SIG-M5 treated with dmso at 0.1 percent for 504 hours (cell line): ENCODE measurements around the gene TMEM185B.
A peak's percentile ranks its signal among the peaks of the same experiment; 100 is the strongest.
"Not testable (repeated sequence)": the region's sequence is repeated elsewhere in the genome, so short reads cannot be mapped to it uniquely, and the experiment has no call there.

Source experiments
- DNase-seq: peaks from one replicate; lab custom pipeline; 2025; ENCODE audit not compliant: unreplicated experiment; lab: John Stamatoyannopoulos, UW

TMEM185B gene

DNA sequence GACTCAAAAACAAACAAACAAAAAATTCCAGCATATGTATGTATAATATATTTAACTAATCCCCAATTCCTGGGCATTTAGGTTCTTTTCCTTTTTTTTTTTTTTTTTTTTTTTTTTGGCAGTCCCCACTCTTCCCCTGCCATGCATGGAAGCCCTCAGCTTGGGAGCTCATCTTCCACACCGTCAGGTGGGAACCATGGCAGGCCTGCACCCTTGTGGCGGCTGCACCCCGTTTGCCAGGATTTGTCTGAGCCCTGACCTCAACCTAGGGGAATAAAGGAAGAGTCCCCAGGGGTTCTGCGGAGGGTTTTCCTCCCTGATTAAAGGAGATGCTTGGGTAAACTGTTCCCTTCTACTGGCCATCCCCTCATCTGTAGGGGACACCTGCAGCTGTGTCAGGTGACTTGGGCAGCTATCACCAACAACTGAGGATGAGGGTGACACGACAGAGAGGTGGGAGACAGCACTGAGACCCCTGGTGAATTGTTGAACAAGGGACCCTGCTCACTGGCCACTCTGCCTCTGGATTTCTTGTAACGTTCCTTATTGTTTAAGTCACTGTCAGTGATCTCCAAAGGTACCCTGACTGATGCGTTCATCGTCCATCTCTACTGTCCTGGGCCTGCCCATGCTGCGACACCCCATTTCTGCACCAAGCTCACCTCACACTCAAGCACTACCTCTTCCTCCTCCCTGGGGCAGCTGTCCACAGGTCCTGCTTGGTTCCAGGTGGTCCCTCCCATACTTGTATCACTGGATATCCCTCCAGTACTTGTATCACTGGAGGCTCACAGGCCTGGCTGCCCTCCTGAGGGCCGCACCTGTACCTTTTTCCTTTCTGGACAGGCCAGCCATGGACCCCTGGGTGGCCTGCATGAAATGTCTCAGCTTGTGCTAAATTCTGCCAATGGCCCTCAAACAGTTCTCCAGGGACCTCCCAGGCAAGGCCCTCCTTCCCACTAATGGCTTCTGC, 14.5 kb downstream of the TMEM185B start:
- no peak for DNase-seq

DNA sequence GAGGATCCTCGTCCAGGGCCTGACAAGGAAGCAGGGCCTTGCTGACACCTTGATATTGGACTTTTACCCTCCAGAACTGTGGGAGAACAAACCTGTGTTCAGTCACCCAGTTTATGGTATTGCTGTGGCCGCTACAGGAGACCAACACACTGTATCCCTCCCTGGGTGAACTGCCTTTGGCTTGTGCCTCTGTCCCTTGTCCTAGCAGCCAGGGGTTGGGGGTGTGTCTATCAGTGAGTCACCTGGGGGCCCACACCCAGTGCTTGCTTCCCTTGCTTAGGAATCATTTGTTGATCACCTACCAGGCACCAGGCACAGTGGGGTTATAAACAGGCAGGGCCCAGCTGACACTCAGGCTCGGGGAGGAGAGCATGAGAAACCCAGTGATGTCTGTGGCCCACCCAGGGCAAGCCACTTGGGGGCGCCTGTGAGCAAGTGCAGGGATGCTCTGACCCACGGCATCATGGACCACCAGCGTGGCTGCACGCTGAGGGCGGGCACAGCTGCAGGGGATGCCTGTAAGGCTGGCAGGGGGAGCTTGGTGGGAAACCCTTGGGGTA, 17.1 kb downstream of the TMEM185B start:
- no peak for DNase-seq

DNA sequence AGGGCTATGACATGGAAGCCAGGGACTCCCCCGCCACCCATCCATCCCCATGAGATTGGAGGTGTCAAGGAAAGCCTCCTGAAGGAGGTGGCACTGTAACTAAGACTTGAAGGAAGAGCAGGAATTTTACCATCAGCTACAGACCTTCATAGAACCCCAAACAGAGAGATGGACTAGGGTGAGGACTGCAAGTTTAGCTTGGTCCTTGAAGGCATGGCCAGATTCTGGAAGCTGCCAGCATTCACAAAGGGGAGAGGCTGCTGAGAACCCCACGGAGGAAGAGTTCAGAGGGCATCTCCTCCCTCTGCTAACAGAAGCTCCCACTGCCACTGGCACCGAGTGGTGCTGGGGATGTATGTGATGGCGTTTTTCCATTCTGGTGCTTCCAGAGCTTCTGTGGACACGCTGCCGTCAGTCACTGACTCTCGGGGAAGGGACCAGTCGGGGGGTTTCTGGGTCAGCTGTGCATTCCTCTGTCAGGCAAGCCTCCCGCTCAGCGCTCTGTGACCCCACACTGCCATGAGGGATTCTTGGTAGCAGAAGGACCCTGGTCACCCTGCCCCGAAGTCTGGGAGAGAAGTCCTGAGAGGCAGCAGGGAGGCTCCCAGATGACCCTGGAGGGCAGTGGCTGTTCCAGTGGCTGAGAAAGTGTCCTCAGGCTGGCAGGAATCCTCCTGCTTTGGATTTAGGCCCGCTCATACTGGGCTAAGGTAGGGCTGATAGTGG, 18.1 kb downstream of the TMEM185B start:
- DNase-seq = no peak

DNA sequence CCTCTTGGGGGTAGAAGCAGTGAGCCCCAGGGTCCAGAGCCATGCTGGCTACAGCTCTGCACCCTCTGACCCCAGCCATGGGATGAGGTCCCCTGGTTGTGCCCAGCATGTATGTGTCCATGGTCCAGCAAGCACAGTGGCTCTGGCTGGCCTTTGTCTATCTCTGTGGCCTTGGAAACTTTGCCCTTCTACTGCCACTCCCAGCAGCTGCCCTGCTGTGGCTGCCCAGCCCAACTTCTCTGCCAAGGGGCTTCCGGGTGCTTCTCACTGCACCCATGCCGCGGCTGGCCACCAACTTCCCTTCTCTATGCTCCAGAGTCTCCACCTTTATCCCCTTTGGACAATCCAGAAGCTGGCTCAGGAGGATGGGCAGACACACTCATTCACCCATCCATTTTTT, 18.8 kb downstream of the TMEM185B start:
- no peak for DNase-seq

DNA sequence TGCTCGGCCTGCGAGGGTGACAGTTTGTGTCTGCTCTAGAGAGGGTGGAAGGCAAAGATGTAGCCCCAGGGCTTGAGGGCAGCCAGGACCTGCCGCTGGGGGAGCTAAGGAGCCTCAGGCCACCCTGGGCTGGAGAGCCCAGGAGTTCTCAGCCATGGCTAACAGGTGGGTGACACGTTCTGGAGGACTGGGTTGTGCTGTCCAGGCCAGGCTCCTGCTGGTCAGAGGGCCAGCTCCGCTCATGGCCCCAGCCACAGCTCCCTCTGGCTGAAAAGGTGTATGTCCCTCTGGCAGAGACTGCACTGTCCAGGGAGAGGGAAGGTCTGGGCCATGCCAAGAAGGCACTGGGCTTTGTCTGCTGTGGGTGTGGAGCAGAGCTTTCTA, 19.2 kb downstream of the TMEM185B start:
- DNase-seq = no peak

DNA sequence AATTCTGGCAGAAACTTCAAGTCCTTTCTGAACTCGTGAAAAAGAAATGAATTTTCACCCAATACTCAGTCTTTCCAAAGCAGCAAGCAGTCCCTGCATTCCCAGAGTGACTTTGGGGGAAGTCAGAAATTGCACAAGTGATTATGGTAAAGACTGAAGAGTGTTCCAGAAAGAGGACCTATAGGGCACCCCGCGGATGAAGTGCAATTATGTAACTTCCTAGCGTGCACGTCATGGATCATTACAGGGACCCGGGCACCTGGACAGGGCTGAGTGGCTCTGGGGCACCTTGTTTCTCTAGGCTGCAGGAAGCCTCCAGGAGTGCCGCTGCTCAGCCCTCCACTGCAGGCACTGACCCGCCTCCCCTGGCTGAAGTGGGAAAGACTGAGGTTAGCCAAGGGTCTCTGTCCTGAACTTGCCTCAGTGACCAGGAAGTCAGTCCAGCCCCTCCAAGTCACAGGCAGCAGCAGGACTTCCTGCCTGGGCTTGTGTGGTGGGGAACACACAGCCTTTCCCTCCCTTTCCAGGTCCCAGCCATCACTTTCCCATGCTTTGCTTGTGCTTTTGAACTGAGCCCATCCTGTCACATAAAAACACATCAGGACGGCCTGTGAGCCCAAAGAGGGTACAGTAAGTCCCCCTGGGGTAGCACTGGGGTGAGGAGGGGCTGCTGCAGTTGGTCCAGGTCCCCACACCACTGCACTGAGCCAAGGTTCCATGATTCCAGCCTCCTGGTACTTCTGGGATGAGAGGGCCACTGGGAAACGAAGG, 19.8 kb downstream of the TMEM185B start:
- DNase-seq = peak; percentile 77

DNA sequence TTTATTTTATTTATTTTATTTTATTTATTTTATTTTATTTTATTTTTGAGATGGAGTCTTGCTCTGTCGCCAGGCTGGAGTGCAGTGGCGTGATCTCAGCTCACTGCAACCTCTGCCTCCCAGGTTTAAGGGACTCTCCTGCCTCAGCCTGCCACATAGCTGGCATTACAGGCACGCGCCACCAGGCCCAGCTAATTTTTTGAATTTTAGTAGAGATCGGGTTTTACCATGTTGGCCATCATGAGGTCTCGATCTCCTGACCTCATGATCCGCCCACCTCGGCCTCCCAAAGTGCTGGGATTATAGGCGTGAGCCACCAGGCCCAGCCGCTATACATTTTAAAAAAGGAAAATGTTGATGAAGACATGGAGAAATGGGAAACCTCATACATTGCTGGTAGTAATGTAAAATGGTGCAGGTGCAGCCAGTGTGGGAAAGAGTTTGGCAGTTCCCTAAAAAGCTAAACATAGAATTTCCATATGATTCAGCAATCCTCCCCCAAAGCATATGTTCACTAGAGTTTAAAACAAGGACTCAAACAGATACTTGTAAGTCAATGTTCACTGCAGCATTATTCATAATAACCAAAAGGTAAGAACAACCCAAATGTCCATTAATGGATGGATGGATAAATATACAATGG, 23.3 kb downstream of the TMEM185B start:
- DNase-seq = not testable (repeated sequence)

DNA sequence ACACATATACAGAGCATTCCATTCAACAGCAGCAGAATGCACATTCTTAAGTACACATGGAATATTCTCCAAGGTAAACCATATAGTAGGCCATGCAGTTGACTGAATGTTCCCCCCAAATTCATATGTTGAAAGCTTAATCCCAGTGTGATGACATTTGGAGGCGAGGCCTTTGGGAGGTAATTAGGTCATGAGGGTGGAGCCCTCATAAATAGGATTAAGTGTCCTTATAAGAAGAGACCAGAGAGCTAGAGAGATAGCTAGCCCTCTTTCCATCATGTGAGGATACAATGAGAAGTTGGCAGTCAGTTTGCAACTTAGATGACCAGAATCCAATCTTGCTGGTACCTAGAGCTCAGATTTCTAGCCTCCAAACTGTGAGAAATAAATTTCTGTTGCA, 27.6 kb downstream of the TMEM185B start:
- DNase-seq = no peak

DNA sequence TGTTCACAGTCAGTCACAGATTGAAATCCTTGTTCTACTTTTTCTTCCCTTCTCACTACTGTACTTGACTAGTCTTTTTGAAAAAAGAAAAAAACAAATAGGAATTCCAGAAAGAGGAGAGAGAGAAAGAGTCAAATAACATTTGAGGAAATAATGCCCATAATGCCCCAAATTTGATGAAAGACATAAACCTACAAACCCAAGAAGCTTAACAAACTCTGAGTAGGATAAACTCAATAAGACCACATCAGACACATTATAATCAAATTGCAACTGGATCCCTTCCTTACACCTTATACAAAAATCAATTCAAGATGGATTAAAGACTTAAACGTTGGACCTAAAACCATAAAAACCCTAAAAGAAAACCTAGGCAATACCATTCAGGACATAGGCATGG, 30.9 kb downstream of the TMEM185B start:
- no peak for DNase-seq

DNA sequence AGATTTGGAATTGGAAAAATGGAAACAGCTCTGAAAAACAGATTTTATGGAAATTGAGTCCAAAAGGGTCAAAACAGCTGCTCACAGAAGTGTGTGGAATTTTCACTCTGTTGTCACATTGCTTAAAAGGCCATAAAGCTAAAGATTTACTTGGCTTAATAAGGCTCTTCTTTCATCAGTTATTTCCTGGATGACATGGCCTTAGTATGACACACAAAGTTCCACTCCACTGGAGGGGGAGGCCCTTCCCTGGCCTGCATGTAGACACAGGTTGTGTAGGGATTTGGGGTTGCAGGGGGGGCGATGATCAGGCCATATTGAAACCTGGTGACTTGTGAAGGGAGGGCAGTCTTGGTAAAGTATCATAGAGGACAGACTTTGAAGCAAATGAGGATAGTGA, 34.0 kb downstream of the TMEM185B start:
- DNase-seq = no peak

DNA sequence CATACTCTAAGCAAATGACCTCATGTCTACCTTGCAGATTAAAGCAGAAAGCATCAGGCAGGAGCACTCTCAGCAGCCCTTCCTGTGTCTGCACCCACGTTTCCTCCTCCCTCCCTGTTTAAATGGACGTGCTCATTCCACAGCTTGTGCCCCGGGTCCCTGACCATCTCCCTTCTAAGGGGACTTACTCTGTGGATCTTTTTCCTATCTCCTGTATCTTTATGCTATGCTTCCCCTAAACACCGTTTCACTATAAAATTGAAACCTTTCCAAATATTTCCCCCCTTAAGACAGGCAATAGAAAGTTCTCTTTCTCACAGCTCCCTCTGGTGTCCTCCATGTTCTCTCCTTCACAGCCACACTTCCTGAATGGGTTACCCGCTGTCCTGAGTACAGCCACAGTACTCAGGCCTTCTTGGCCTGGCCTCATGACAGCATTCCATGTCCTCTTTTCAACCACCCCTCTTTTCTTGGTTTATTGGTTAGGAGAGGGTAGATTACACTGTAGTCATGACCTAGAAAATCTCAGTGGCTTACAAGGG, 41.1 kb downstream of the TMEM185B start:
- no peak for DNase-seq

DNA sequence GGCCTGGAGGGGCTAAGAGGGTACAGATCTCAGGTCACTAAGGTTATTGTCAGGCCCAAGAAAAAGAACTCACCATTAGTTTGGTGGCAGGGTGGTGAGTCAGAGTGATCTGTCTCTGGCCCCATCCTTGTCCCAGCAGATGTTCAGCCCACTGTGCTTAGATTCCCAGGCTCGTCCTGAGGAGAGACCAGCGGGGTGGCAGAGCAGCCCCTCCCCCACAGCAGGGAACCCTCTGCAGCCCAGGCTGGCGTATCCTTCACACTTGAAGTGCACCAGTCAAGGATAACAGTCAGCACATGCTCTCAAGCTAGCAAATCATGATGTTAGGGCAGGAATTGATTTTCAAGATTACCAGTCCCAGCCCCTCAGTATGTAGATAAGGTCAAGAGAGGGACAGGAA, 43.1 kb downstream of the TMEM185B start:
- DNase-seq = no peak

DNA sequence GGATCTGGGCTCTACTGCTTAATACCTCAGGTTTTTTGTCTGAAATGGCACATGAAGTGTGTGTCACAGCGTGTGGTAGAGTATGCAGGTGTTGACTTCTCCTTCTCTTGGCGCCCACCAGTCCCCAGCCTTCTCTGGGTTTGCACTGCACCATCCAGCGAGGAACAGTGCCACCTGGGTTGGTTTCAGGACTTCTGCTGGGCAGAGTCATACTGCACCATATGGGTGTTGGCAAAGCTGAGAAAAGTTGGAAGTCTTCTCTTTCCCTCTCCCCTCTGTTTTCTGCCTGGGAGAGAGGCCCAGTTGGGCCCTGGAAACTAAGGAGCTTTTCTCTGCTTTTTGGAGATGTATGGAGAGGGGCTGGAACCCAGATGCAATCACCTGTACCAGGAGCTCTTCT, 43.8 kb downstream of the TMEM185B start:
- no peak for DNase-seq

DNA sequence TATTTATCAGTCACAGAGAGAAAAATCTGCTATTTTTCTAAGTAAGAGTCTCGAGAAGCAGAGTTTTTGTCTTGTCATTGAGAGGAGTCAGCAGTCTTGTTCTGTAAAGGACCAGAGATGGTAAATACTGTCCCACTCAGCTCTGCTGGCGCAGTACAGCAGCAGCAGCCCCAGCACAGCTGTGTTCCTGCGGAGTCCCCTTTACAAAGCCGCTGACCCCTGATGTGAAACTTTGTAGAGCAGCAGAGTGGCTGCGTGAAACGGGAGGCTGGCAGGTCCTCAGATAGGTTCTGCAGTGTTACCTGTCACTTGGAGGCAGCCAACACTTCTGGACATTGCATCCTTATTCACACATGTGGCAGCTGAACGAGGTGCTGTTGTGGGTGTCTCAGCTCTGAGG, 45.2 kb downstream of the TMEM185B start:
- no peak for DNase-seq

DNA sequence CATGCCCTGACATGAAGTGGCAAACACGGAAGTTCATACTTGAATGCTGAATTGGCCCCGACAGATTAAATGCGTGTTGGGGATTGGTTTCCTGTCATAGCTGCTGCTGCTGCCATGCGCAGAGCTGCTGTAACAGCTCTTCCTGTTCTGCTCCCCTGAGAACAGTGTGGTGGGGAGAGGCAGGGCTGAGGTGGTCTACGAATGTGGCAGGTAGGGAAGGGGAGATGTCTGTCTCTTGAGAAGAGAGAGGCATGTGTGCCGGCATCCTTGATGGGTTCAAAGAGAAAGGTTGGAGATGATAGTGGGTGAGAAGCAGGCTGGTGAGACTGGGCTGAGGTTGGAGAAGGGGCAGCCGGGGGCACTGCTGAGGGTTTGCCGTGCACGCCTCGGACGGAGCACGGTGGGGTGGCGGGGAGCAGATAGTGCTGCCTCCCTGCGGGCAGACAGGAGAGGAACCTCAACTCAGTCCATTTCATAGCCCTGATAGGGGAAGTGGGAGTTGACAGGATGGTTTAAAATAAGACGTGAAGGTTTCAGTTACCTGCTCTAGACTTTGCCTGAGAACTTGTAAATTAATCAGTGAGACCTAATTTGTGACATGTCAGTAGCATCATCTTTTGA, 46.1 kb downstream of the TMEM185B start:
- peak; percentile 83 for DNase-seq

DNA sequence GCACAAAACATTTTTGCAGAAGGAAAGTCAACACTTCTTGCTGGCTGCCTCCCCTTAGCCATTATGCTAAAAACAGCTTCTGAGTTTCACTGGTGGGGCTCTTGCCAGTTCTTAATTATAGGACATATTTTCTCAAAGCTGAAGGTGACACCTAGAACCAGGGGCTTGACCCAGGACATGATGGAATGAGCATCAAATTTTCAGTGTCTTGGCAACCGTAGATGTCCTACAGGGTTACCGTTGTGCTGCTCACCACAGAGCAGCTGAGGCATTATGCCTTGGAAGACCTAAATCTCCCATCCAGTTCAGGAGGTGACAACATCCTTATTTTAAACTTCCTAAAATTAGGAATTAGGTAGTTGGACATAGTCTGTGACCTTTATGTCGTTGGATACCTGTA, 46.7 kb downstream of the TMEM185B start:
- no peak for DNase-seq

DNA sequence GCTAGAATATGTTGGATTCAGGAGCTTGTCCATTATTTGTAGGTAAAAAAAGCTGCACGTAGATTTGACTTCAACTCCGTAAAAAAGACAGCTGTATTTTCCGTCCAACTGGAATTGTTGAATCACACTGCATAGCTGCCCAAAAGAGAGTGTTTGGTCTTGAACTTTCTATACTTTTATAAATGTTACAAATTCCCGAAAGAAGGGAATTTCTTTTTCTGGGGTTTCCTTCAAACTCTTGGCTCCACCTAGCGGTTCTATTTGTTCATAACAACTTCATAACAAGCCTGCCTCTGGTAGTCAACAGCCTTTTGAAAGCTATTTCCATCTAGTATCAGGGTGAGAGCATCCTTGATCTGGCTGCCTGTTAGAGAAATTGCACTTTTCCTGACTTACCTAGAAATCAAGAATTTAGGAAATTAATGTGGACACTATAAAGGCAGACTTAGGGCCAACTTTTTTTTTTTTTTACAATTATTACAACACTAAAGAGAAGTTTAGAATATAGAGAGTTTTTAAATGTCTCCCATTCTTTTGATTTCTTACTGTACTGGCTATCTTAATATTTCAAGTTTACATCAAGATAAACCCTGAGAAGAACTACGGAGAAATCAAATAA, 48.1 kb downstream of the TMEM185B start:
- peak; percentile 51 for DNase-seq
